ENCODE data around the gene SLC38A11.

SLC38A11 gene

GRCh38 chr2:164913640-164914350 lies 41.5 kb downstream of the SLC38A11 start:
- DNase-seq, result peak; percentile 27 to 38

GRCh38 chr2:164913011-164913410 lies 42.3 kb downstream of the SLC38A11 start:
- DNase-seq, result no peak

GRCh38 chr2:164911832-164912231 lies 43.5 kb downstream of the SLC38A11 start:
- DNase-seq, result no peak

GRCh38 chr2:164910101-164910899 lies 45.0 kb downstream of the SLC38A11 start:
- no peak for DNase-seq

GRCh38 chr2:164906947-164907346 lies 48.4 kb downstream of the SLC38A11 start:
- no peak for DNase-seq

GRCh38 chr2:164905307-164905706 lies 50.0 kb downstream of the SLC38A11 start:
- no peak for DNase-seq

- DNase-seq, result no peak
Observed at GRCh38 chr2:164903951-164904350, 51.4 kb downstream of the SLC38A11 start.

GRCh38 chr2:164903204-164903603 lies 52.1 kb downstream of the SLC38A11 start:
- DNase-seq, result no peak

GRCh38 chr2:164899121-164899520 lies 56.2 kb downstream of the SLC38A11 start:
- no peak for DNase-seq

GRCh38 chr2:164898475-164898874 lies 56.9 kb downstream of the SLC38A11 start:
- no peak for DNase-seq

- DNase-seq, result no peak
Observed at GRCh38 chr2:164897469-164898260, 57.7 kb downstream of the SLC38A11 start.

GRCh38 chr2:164896634-164897355 lies 58.5 kb downstream of the SLC38A11 start:
- DNase-seq, result no peak

- DNase-seq, result no peak
Observed at GRCh38 chr2:164896226-164896625, 59.1 kb downstream of the SLC38A11 start.

GRCh38 chr2:164891460-164891859 lies 63.9 kb downstream of the SLC38A11 start:
- no peak for DNase-seq

- no peak for DNase-seq
Observed at GRCh38 chr2:164890544-164890943, 64.8 kb downstream of the SLC38A11 start.

GRCh38 chr2:164888592-164888991 lies 66.7 kb downstream of the SLC38A11 start:
- no peak for DNase-seq

- DNase-seq, result peak in 1 of 2 experiments; percentile 12
Observed at GRCh38 chr2:164887434-164888144, 67.7 kb downstream of the SLC38A11 start.

- no peak for DNase-seq
Observed at GRCh38 chr2:164882276-164882675, 73.0 kb downstream of the SLC38A11 start.

GRCh38 chr2:164881524-164881923 lies 73.8 kb downstream of the SLC38A11 start:
- no peak for DNase-seq

- DNase-seq, result no peak
Observed at GRCh38 chr2:164879901-164880535, 75.3 kb downstream of the SLC38A11 start.

- DNase-seq, result no peak
Observed at GRCh38 chr2:164877927-164878326, 77.4 kb downstream of the SLC38A11 start.

GRCh38 chr2:164877169-164877568 lies 78.2 kb downstream of the SLC38A11 start:
- DNase-seq, result no peak
